ENCODE data around the gene VTN. TPM values are rescaled to one million over a fixed set of nuclear protein-coding genes. Genes with fewer than 3 reads are reported as not detected.

The VTN gene, protein sequence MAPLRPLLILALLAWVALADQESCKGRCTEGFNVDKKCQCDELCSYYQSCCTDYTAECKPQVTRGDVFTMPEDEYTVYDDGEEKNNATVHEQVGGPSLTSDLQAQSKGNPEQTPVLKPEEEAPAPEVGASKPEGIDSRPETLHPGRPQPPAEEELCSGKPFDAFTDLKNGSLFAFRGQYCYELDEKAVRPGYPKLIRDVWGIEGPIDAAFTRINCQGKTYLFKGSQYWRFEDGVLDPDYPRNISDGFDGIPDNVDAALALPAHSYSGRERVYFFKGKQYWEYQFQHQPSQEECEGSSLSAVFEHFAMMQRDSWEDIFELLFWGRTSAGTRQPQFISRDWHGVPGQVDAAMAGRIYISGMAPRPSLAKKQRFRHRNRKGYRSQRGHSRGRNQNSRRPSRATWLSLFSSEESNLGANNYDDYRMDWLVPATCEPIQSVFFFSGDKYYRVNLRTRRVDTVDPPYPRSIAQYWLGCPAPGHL
- total RNA-seq (ENCODE audit: low replicate concordance): 0.09 and 0.82 TPM in 2 replicates

DNA sequence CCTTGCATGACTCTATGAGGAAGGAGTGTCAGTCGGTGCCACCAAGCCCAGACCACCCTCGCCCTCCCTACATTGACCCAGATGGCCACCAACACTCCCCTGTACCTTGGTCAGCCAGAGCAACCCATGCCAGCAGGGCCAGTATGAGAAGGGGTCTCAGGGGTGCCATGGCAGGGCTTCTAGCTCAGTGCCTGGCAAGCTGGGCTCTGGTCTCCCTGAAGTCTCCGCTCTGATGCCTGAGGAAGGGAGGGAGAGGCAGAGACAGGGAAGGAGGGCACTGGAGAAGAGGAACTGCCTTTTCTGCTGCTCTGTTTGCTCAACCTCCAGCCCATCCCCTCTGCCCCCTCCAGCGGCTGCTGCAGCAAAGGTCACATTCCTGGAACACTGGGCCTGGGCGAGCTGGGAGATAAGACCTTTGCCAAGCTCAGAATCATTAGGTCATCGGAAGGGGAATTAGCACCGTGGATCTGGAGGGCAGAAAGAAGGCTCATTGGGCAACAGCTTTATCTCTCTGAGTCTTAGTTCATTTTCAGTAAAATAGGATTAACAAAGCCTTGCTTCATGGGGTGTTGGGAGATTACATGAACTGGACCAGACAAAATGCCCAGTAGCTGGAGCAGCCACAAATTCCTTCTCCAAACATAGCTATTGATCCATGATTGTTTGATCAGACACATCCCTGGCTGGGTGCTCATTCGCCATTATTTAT is at the start of gene VTN:
TSS of gene VTN (minus strand) at position 273 of the 709 bp plus-strand sequence. CDS start at position 169, 104 bp downstream.
- peak within 1 kb of the TSS; percentile 71 for H3K4me3 ChIP-seq (ENCODE audit: low read depth, low read length)
- DNase-seq (ENCODE audit: low read depth): peak; percentile 76
- TF ChIP-seq, protein P1, sequence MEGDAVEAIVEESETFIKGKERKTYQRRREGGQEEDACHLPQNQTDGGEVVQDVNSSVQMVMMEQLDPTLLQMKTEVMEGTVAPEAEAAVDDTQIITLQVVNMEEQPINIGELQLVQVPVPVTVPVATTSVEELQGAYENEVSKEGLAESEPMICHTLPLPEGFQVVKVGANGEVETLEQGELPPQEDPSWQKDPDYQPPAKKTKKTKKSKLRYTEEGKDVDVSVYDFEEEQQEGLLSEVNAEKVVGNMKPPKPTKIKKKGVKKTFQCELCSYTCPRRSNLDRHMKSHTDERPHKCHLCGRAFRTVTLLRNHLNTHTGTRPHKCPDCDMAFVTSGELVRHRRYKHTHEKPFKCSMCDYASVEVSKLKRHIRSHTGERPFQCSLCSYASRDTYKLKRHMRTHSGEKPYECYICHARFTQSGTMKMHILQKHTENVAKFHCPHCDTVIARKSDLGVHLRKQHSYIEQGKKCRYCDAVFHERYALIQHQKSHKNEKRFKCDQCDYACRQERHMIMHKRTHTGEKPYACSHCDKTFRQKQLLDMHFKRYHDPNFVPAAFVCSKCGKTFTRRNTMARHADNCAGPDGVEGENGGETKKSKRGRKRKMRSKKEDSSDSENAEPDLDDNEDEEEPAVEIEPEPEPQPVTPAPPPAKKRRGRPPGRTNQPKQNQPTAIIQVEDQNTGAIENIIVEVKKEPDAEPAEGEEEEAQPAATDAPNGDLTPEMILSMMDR (IDR thresholded peaks at IDR 0.05; ENCODE audit: insufficient read depth, low read length): peak; percentile 3

DNA sequence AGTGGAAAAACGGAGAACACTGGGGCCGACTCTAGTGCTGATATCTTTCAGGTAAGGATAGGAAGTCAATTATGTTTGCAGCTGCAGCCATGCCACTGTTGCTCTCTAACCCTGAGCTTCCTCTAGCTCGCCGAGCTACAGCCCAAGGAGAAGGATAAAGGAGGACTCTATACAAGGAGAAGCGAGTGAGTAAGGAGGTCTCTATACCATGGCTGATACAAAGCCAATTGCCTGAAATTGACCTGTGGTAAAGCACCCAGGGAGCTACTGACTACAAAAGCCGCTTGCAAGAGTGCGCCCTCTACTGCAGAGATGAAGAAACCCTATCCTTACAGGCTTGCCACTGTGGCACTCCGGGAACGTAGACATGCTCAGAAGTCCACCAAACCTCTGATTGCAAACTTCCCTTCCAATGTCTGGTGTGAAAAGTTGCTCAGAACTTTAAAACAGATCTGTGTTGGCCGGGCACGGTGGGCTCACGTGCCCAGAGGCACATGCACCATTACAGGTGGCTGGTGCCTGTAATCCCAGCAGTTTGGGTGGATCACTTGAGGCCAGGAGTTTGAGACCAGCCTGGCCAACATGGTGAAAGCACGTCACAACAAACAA is 46.7 kb upstream of the VTN start:
- H3K4me3 ChIP-seq (ENCODE audit: low read depth, low read length): no peak overlapping the region
- TF ChIP-seq, protein P1 (IDR thresholded peaks at IDR 0.05; ENCODE audit: insufficient read depth, low read length): peak; percentile 81
- peak; percentile 65 for DNase-seq (ENCODE audit: low read depth)

DNA sequence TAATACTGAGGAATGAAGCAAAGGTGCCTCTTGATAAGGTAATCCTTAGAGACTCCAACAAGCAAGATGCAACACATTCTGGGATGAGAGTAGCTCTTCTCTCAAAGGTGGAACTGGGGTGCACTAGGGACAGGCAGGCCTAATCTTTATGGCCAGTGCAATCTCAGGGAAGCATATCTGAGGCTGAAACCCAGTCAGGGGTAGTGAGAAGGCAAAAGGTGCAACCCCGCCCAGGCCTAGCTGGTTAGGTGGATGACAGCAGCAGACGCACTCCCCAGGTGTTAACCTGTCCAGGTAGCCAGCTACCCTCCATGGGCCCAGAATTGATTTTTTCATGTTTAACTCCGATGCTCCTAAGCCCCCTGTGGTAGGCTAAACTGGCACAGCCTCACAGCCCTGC is 45.8 kb upstream of the VTN start:
- TF ChIP-seq, protein P1 (IDR thresholded peaks at IDR 0.05; ENCODE audit: insufficient read depth, low read length): no peak
- no peak overlapping the region for H3K4me3 ChIP-seq (ENCODE audit: low read depth, low read length)
- DNase-seq (ENCODE audit: low read depth): no peak

DNA sequence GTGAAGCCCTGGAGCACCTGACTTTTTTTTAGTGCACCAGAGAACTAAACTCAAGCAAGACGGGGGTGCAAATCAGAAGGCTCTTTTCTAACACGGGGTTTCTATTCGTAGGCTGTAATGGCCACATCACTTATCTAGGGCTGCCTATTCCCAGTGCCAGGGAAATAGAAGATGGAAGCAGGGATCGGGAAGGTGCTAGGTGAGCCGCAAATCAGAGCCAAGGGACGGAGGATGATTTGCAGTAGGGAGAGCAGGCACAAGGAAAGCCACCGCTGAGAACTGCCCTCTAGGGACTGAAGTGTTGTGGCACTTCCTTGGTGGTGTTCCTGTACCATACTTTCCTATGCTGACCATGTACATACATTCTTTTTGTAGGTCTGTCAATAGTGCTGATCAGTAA is 43.7 kb upstream of the VTN start:
- TF ChIP-seq, protein P1 (IDR thresholded peaks at IDR 0.05; ENCODE audit: insufficient read depth, low read length): no peak
- no peak overlapping the region for H3K4me3 ChIP-seq (ENCODE audit: low read depth, low read length)
- no peak for DNase-seq (ENCODE audit: low read depth)

DNA sequence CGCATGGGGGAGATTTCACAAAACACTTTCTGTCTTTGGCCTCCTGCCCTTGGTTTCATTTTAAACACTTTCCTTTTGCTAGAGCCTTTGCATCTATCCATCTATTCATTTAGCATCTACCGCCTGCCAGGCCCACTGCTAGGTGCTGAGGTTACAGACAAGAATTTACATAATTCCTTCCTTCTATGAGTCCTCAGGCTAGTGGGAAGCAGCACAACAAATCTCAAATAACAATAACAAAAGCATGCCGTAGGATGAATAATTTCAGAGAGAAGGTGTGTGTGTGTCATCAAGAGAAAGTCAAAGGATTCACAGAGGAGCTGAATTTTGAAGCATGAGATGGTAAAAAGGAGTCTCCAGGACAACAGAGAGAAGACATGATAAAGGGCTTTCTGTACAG is 42.0 kb upstream of the VTN start:
- TF ChIP-seq, protein P1 (IDR thresholded peaks at IDR 0.05; ENCODE audit: insufficient read depth, low read length): no peak
- H3K4me3 ChIP-seq (ENCODE audit: low read depth, low read length): no peak overlapping the region
- DNase-seq (ENCODE audit: low read depth): no peak

DNA sequence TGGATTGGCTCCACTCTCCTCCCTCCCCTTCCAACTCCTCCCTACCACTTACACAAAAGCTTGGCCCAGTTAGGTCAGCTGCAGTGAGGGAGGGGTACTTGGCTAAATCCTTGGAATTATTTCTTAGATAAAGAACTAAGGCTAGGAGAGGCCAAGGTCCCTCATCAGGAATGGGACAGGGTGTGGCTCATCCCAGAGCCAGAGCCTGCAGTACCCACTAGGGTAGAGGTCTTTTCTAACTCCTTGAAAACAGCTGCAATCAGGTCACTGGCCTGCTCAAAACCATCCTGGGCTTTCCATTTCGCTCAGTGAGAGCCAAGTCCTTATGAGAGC is 37.8 kb upstream of the VTN start:
- no peak for DNase-seq (ENCODE audit: low read depth)
- TF ChIP-seq, protein P1 (IDR thresholded peaks at IDR 0.05; ENCODE audit: insufficient read depth, low read length): no peak
- H3K4me3 ChIP-seq (ENCODE audit: low read depth, low read length): no peak overlapping the region

All from fibroblast of the aortic adventitia (primary cell).